HG03025 (cell line): ENCODE data around the gene MPDU1.
A peak's percentile ranks its signal among the peaks of the same experiment; 100 is the strongest.

ENCODE experiments used
- ATAC-seq: cut with Tn5 transposase; IDR thresholded peaks from one replicate; pipeline ENCODE4 v1.9.1; 2021; ENCODE audit warnings: mild to moderate bottlenecking, moderate library complexity; ENCODE audit not compliant: unreplicated experiment, low FRiP score

The MPDU1 gene

GRCh38 chr17:7583253-7584109, at the start of gene MPDU1:
MPDU1 (plus strand) TSS chr17:7583852; CDS start chr17:7583863, 11 bp downstream.
- ATAC-seq, result peak; percentile 64

DNA sequence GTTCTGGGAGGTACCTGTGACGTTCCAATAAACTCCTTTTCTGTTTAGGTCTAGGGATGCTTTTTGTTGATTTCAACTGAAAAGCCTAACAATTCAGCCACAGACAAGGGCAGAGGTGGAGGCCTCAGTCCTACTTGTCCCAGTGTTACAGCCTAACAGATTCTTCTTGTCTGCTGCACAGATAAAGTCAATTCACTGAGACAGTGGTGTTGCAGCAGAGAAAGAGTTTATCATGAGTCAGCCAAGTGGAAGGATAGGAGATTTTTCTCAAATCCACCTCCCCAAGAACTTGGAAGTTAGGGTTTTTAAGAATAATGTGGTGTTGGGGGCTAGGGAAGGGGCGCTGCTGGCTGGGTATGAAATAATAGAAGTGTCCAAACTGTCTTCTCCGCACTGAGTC, 45.6 kb upstream of the MPDU1 start:
- ATAC-seq, result no peak

GRCh38 chr17:7538891-7539545, 44.6 kb upstream of the MPDU1 start:
- ATAC-seq, result no peak

DNA sequence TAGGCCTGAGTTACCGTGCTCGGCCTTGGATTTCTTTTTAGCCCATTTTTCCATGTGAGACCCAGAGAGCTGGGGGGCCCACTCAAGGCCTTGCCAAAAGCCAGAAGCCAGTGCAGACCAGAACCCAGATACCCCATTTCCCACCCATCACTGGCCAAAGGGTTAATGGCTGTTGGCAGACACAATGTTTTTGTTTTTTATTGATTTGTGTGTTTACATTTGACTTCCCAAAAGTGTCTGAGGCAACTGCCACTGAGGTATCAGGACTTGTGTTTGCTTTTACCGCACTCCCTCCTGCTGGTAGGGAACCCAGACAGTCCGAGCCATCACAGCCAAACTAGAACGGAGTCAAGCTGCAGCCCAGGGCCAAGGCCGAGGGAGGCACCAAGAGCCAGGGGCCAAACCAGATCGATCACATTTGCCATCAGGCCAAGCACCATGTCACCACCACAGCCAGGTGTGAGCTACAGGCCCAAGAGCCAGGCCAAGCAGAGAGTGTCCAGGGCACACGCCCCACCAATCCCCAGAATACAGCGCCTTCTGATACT, 42.5 kb upstream of the MPDU1 start:
- ATAC-seq, result no peak

DNA sequence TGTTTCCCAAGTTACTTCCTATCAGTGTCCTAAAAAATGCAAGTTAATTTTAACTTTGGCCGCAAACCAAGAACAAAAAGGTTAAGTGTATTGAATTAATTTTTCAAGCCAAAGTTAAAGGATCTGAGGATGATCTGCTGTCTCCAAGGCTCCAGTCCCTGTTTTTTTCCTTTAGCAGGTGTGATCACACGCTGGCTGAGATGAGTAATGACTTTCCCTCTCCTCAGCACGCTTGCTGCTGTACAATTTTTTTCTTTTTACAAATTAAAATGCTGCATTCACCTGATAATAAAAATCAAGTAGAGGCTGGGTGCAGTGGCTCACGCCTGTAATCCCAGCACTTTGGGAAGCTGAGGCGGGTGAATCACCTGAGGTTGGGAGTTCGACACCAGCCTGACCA, 38.7 kb upstream of the MPDU1 start:
- no peak for ATAC-seq

GRCh38 chr17:7548585-7549400, 34.9 kb upstream of the MPDU1 start, which contains the start of gene TNFSF12:
TNFSF12 (plus strand) TSS chr17:7549058; CDS start chr17:7549154, 96 bp downstream.
- no peak for ATAC-seq

- ATAC-seq, result no peak
Measured at GRCh38 chr17:7549401-7550055, 34.1 kb upstream of the MPDU1 start.

DNA sequence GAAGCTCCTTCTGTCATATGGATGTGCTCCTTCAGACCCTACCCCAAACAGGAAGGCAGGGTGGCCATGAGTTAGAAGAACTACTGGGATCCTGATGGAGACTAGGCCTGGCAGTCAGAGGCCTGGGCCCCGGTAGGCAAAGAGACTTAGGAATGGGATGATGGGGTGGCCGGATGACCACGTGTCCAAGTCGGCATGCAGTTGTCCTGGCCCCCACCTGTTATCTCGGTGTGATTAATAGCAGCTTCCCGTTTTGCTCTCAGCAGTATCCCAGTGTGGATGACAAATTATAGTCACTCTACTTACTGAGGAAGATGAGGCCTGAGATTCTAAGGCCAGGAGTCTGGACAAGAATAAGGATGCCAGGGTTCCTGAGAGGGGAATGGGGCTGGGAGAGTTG, 33.3 kb upstream of the MPDU1 start:
- ATAC-seq, result no peak

GRCh38 chr17:7551396-7551795, 32.3 kb upstream of the MPDU1 start:
- ATAC-seq, result no peak

DNA sequence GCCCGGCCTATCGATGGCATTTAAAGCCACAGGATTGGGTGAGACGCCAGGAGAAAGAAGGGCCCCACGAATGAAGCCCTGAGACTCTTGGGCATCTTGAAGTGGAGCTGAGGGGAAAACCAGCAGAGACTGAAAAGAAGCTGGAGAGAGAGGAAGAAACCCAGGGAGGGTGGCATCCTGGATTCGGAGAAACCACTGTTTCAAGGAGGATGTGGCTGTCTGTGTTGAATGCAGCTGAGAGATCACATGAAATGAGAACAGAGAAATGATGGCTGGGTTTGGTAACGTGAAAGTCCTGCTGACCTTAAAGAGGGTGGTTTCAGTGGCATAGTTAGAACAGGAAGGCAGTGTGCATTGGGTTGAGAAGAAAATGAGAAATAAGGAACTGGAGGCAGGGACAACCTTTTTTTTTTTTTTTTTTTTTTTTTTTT, 31.0 kb upstream of the MPDU1 start:
- ATAC-seq, result no peak

DNA sequence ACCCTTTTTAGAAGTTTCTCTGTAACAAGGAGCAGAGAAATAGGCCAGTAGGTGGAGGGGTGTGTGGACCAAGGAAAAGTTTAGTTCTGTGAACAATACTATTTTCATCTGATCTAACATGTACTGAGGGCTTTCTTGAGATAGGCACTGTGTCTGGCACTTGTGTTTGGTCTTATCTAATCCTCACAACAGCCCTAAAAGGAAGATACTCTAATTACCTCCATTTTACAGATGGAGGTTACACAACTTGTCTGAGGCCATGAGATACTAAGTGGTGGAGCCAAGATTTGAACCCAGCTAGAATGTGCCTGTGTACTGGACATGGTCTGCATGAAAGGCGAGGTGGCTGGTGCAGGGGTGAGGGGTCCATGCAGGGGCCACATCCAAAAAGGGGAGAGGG, 30.3 kb upstream of the MPDU1 start:
- ATAC-seq, result no peak

DNA sequence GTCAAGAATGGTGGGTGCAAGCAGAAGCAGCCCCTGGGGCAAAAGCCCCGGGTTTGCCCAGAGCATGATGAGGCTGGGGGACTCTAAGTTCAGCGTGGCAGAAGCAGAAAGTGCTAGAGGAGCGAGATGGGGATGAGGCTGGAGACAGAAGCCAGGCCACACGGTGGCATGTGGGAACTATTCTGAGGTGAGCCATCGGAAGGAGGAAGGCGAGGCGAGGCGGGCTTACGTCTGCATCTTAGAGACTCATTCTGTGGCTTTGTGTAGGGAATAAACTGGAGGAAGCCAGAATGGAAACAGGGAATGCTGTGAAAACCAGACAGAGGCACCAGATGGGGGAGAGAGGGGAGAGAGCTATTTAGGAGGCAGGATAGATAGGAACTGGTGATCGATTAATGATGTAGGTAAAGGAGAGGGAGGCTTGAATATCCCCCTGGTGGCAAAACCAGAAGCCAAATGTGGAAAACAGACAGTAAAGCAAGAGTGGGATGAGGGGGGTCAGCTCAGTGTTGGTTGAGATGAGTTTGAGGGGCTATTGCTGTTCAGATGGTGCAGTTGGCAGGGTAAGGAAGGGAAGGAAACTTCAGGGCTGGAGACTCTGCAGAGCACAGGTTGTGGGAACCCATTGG, 28.2 kb upstream of the MPDU1 start:
- no peak for ATAC-seq

DNA sequence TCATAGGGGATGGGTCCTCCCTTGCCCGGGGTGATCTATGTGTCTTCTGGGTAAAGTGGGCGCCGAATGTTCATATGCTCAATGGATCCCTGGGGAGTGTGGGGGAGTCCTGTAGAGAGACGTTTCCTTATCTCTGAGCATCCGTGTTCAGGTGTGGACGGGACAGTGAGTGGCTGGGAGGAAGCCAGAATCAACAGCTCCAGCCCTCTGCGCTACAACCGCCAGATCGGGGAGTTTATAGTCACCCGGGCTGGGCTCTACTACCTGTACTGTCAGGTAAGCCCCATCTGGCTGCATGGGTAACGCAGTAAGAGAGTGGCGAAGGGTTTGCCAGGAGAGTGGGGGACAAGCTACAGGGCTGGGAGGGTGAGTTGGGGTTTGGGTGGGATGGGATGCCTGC, 27.0 kb upstream of the MPDU1 start:
- no peak for ATAC-seq

GRCh38 chr17:7557147-7557764, 26.4 kb upstream of the MPDU1 start:
- no peak for ATAC-seq

DNA sequence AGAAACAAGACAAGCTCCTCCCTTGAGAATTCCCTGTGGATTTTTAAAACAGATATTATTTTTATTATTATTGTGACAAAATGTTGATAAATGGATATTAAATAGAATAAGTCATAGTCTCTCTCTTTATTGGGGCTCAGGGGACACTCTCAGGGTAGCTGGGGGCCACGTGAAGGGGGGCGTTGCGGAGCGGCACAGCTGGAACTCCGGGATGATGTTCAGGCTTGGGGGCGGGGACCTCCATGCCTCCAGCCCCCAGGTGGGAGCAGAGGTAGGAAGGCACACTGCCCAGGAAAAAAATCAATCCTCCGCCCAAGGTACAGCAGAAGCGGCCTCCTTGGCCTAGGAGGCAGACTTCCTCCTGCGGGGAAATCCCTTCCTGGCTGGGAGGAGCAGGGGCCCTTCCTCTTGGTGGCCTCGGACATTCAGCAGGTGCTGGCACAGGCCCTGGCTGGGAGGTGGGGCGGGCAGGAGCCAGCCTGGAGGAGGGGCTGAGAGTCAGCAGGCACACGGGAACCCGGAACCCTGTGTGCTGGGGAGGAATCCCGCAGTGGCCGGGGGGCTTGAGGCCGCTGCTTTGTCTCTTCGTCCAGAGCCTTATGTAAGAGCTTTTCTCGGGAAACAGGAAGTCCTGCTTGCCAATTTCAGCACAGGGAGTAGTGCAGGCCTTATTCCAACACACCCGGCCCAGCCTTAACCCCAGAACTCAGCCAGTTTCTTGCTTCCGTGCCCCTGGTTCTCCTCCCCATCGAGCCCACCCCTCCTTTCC, 25.7 kb upstream of the MPDU1 start:
- no peak for ATAC-seq

DNA sequence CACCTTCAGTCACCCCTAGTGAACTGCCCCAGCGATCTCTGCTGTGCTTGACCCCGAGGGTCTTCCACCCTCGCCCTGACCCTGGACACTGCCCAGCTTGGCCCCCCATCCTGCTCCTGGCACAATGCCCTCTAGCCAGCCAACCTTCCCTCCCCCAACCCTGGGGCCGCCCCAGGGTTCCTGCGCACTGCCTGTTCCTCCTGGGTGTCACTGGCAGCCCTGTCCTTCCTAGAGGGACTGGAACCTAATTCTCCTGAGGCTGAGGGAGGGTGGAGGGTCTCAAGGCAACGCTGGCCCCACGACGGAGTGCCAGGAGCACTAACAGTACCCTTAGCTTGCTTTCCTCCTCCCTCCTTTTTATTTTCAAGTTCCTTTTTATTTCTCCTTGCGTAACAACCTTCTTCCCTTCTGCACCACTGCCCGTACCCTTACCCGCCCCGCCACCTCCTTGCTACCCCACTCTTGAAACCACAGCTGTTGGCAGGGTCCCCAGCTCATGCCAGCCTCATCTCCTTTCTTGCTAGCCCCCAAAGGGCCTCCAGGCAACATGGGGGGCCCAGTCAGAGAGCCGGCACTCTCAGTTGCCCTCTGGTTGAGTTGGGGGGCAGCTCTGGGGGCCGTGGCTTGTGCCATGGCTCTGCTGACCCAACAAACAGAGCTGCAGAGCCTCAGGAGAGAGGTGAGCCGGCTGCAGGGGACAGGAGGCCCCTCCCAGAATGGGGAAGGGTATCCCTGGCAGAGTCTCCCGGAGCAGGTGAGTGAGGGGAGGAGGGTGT, 24.9 kb upstream of the MPDU1 start, which contains the start of gene TNFSF13:
TSS of gene TNFSF13 (plus strand) at position 207 of the 776 bp plus-strand sequence. CDS start at position 497, 290 bp downstream.
- ATAC-seq, result no peak

DNA sequence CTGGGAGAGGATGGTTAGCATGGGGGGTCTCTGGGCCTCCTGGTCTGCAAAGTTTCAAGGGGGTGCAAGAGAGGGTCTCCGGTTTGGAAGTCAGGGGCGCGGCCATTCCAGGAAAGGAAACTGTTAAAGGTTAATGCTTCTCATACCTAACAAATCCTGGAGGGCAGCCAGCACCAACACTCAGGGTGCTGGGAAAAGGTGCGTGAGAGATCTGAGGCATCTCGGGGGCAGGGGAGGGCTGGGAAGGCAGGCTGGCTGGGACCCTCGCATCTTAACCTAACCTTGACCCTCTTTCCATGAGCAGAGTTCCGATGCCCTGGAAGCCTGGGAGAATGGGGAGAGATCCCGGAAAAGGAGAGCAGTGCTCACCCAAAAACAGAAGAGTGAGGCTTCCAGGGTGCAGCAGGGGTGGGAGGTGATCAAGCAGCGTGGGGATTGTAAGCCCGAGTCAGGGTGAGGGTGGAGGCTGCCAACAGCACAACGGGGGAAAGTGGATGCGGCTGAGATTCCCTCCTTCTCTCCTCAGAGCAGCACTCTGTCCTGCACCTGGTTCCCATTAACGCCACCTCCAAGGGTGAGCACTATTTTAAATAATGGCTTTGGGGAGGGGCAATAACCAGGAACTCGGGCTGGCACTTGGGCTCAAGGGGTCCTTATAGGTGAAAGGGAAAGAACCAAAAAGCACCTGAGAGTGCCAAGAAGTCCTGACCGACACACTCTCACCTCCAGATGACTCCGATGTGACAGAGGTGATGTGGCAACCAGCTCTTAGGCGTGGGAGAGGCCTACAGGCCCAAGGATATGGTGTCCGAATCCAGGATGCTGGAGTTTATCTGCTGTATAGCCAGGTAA, 24.1 kb upstream of the MPDU1 start:
- no peak for ATAC-seq
